HEK293 (cell line): ENCODE results near the gene DEDD.

Experiments
- CTCF ChIA-PET: fragments of 350-600 bp; formaldehyde crosslinking; extraction: SDS; loops from one replicate; lab custom pipeline; 2021; ENCODE audit warnings: antibody characterized with exemption; lab: Yijun Ruan, JAX
- POLR2A ChIA-PET: fragments of 300-600 bp; formaldehyde crosslinking; extraction: SDS; loops from one replicate; lab custom pipeline; 2020; ENCODE audit warnings: antibody characterized with exemption, inconsistent platforms; lab: Yijun Ruan, JAX
- H3K27ac ChIP-seq: fragments of 200-500 bp; sonication (Bioruptor generic); 2 replicates; pipeline ENCODE4 v1.5.1; 2014; ENCODE audit warnings: low read depth, low read length, control low read depth, inconsistent platforms; ENCODE audit errors: extremely low read depth
- H3K36me3 ChIP-seq, 2 experiments: fragments of 200-500 bp in 1 of 2; sonication (Bioruptor generic) in 1 of 2; 1 replicate in 1 of 2; 2 replicates in 1 of 2; pipeline ENCODE4 v1.5.1; 2014 to 2017; ENCODE audit warnings: inconsistent platforms in 2 of 2, low read length in 2 of 2; ENCODE audit not compliant: control insufficient read depth in 2 of 2, insufficient read depth in 1 of 2
- H3K4me1 ChIP-seq: fragments of 200-500 bp; sonication (Bioruptor generic); 2 replicates; pipeline ENCODE4 v1.5.1; 2014; ENCODE audit warnings: mild to moderate bottlenecking, low read length, inconsistent platforms; ENCODE audit not compliant: control insufficient read depth, insufficient read depth
- H3K4me3 ChIP-seq: 2 replicates; pipeline ENCODE4 v1.5.1; 2011; ENCODE audit warnings: low read depth, mild to moderate bottlenecking, control low read depth, low read length, moderate library complexity
- H3K9me3 ChIP-seq: fragments of 200-500 bp; sonication (Bioruptor generic); 2 replicates; pipeline ENCODE4 v1.5.1; 2014; ENCODE audit warnings: low read depth, low read length, inconsistent platforms; ENCODE audit not compliant: control insufficient read depth, insufficient read depth
- KLF7 ChIP-seq: fragments of 450-650 bp; formaldehyde crosslinking; IDR thresholded peaks from 2 replicates; pipeline ENCODE4 v1.5.1; 2016; ENCODE audit warnings: missing biosample characterization, missing genetic modification characterization, borderline replicate concordance
- MZF1 ChIP-seq: fragments of 450-650 bp; formaldehyde crosslinking; IDR thresholded peaks from 2 replicates; pipeline ENCODE4 v1.5.1; 2017; ENCODE audit warnings: missing biosample characterization, missing genetic modification characterization, borderline replicate concordance
- SCRT1 ChIP-seq: fragments of 450-650 bp; formaldehyde crosslinking; IDR thresholded peaks from 2 replicates; pipeline ENCODE4 v1.5.1; 2016; ENCODE audit warnings: missing biosample characterization, missing genetic modification characterization, borderline replicate concordance
- YY1 ChIP-seq: fragments of 450-650 bp; formaldehyde crosslinking; IDR thresholded peaks from 2 replicates; pipeline ENCODE4 v1.5.1; 2018; ENCODE audit warnings: missing biosample characterization, missing genetic modification characterization
- ZBTB7A ChIP-seq: fragments of 450-650 bp; formaldehyde crosslinking; IDR thresholded peaks from 2 replicates; pipeline ENCODE4 v1.5.1; 2016; ENCODE audit warnings: low read depth, missing biosample characterization, missing genetic modification characterization
- ZFP41 ChIP-seq: fragments of 450-650 bp; formaldehyde crosslinking; IDR thresholded peaks from 2 replicates; pipeline ENCODE4 v1.5.1; 2016; ENCODE audit warnings: missing biosample characterization, missing genetic modification characterization, borderline replicate concordance
- ZNF335 ChIP-seq: fragments of 450-650 bp; formaldehyde crosslinking; conservative IDR thresholded peaks from 2 replicates; pipeline ENCODE4 v1.5.1; 2016; ENCODE audit warnings: missing biosample characterization, missing genetic modification characterization
- ZNF341 ChIP-seq: fragments of 450-650 bp; formaldehyde crosslinking; IDR thresholded peaks from 2 replicates; pipeline ENCODE4; 2016; ENCODE audit warnings: low read depth, missing biosample characterization, missing genetic modification characterization
- ZNF350 ChIP-seq: fragments of 450-650 bp; formaldehyde crosslinking; IDR thresholded peaks from 2 replicates; pipeline ENCODE4 v1.5.0; 2017; ENCODE audit warnings: missing biosample characterization, mild to moderate bottlenecking, missing genetic modification characterization
- ZNF354C ChIP-seq: fragments of 450-650 bp; formaldehyde crosslinking; IDR thresholded peaks from 2 replicates; pipeline ENCODE4 v1.5.1; 2016; ENCODE audit warnings: missing biosample characterization, missing genetic modification characterization, low read depth, borderline replicate concordance
- ZNF416 ChIP-seq: fragments of 450-650 bp; formaldehyde crosslinking; IDR thresholded peaks from 2 replicates; pipeline ENCODE4 v1.5.1; 2016; ENCODE audit warnings: missing biosample characterization, missing genetic modification characterization
- ZNF596 ChIP-seq: fragments of 450-650 bp; IDR thresholded peaks from 2 replicates; pipeline ENCODE4 v1.5.0; 2018; ENCODE audit warnings: missing biosample characterization, mild to moderate bottlenecking, missing genetic modification characterization, moderate library complexity
- ZNF621 ChIP-seq: fragments of 450-650 bp; formaldehyde crosslinking; IDR thresholded peaks from 2 replicates; pipeline ENCODE4 v1.5.1; 2017; ENCODE audit warnings: missing biosample characterization, missing genetic modification characterization
- ZNF76 ChIP-seq: fragments of 450-650 bp; formaldehyde crosslinking; IDR thresholded peaks from 2 replicates; pipeline ENCODE4; 2016; ENCODE audit warnings: low read depth, missing biosample characterization, missing genetic modification characterization, borderline replicate concordance
- ZNF785 ChIP-seq: fragments of 450-650 bp; formaldehyde crosslinking; IDR thresholded peaks from 2 replicates; pipeline ENCODE4 v1.5.1; 2016; ENCODE audit warnings: missing biosample characterization, missing genetic modification characterization
- TF ChIP-seq, protein P1 (sequence below): fragments of 450-650 bp; IDR thresholded peaks from 2 replicates; pipeline ENCODE4 v1.5.1; 2018; ENCODE audit warnings: missing biosample characterization, mild to moderate bottlenecking, missing genetic modification characterization
- TF ChIP-seq, protein P2 (sequence below): fragments of 450-650 bp; formaldehyde crosslinking; IDR thresholded peaks from 2 replicates; pipeline ENCODE4 v1.5.1; 2017; ENCODE audit warnings: missing biosample characterization, missing genetic modification characterization
- TF ChIP-seq, protein P3 (sequence below): fragments of 450-650 bp; formaldehyde crosslinking; IDR thresholded peaks from 2 replicates; pipeline ENCODE4 v1.5.1; 2017; ENCODE audit warnings: missing biosample characterization, missing genetic modification characterization

Gene DEDD

DNA sequence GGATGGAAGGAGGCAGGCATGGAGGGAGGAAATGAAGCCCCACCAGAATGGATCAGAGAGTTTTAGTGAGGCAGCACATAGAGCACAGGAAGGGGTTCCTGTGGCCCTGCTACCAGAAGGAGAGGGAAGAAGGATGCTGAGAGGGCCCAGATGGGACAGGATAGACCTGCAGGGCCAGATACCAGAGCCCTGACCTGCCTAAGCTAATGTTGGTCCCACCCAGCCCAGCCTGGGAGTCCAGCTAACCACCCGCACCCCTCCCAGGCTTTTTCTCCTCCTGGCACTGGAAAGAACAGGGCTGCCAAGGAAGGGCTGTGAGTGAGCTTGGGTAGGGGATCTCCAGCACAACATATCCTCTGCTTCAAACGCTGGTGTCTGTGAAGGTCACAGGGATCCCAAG, 50.0 kb downstream of the DEDD start (continued):
- TF ChIP-seq ZNF354C (no peak), ZNF76 (tag by site-specific recombination) (no peak), ZNF335 (tag by site-specific recombination) (no peak), ZNF350 (tag by site-specific recombination) (no peak), ZNF416 (tag by site-specific recombination) (no peak)
- TF ChIP-seq, protein P1, sequence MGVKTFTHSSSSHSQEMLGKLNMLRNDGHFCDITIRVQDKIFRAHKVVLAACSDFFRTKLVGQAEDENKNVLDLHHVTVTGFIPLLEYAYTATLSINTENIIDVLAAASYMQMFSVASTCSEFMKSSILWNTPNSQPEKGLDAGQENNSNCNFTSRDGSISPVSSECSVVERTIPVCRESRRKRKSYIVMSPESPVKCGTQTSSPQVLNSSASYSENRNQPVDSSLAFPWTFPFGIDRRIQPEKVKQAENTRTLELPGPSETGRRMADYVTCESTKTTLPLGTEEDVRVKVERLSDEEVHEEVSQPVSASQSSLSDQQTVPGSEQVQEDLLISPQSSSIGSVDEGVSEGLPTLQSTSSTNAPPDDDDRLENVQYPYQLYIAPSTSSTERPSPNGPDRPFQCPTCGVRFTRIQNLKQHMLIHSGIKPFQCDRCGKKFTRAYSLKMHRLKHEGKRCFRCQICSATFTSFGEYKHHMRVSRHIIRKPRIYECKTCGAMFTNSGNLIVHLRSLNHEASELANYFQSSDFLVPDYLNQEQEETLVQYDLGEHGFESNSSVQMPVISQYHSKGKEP (tag by site-specific recombination): no peak
- TF ChIP-seq, all 188 proteins: peak for 0

DNA sequence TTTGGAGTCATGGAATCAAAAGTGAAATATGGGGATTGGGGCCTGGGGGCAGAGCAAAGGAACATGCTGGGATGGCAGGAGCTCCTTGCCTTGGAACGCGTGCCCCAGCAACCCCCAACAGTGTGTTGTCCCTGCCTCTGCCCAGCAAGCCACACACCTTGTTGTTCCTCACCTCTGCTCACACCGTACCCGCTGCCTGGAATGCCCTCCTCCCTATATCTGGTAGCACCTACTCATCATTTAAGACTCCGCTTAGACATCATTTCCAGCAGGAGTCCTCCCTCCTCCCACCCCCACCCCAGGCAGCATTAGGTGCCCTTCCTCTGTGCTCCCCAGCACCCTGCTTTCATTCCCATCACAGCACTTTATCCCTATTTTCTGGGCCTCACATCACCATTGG, 50.9 kb downstream of the DEDD start:
- TF ChIP-seq ZNF596 (tag by site-specific recombination) (no peak), ZBTB7A (tag by site-specific recombination) (no peak), ZNF785 (tag by site-specific recombination) (no peak), ZNF416 (tag by site-specific recombination) (no peak), ZNF341 (tag by site-specific recombination) (no peak), MZF1 (no peak), SCRT1 (tag by site-specific recombination) (no peak), YY1 (tag by site-specific recombination) (no peak)
- TF ChIP-seq, protein P2, sequence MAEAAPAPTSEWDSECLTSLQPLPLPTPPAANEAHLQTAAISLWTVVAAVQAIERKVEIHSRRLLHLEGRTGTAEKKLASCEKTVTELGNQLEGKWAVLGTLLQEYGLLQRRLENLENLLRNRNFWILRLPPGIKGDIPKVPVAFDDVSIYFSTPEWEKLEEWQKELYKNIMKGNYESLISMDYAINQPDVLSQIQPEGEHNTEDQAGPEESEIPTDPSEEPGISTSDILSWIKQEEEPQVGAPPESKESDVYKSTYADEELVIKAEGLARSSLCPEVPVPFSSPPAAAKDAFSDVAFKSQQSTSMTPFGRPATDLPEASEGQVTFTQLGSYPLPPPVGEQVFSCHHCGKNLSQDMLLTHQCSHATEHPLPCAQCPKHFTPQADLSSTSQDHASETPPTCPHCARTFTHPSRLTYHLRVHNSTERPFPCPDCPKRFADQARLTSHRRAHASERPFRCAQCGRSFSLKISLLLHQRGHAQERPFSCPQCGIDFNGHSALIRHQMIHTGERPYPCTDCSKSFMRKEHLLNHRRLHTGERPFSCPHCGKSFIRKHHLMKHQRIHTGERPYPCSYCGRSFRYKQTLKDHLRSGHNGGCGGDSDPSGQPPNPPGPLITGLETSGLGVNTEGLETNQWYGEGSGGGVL: no peak
- TF ChIP-seq, protein P3, sequence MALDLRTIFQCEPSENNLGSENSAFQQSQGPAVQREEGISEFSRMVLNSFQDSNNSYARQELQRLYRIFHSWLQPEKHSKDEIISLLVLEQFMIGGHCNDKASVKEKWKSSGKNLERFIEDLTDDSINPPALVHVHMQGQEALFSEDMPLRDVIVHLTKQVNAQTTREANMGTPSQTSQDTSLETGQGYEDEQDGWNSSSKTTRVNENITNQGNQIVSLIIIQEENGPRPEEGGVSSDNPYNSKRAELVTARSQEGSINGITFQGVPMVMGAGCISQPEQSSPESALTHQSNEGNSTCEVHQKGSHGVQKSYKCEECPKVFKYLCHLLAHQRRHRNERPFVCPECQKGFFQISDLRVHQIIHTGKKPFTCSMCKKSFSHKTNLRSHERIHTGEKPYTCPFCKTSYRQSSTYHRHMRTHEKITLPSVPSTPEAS (tag by site-specific recombination): no peak
- TF ChIP-seq, all 188 proteins: peak for 0
- Histone ChIP-seq H3K9me3 (no peaks in the 10 kb centered on the region), H3K4me3 (no peak overlapping the region), H3K36me3 (no peaks in the 10 kb centered on the region), H3K4me1 (no peaks in the 10 kb centered on the region; the same call in 1 of the 2 replicates), H3K27ac (no peak overlapping the region)
- ChIA-PET CTCF (interaction anchor here (0.6 to 2.0 kb wide), 4 partner anchors 9 to 54 kb away, joined by 3 to 6 read pairs (median 4); no protein-coding TSS in a partner anchor), POLR2A (interaction anchor here (0.7 kb wide), 1 partner anchor 43 kb away, joined by 3 read pairs; no protein-coding TSS in a partner anchor)

DNA sequence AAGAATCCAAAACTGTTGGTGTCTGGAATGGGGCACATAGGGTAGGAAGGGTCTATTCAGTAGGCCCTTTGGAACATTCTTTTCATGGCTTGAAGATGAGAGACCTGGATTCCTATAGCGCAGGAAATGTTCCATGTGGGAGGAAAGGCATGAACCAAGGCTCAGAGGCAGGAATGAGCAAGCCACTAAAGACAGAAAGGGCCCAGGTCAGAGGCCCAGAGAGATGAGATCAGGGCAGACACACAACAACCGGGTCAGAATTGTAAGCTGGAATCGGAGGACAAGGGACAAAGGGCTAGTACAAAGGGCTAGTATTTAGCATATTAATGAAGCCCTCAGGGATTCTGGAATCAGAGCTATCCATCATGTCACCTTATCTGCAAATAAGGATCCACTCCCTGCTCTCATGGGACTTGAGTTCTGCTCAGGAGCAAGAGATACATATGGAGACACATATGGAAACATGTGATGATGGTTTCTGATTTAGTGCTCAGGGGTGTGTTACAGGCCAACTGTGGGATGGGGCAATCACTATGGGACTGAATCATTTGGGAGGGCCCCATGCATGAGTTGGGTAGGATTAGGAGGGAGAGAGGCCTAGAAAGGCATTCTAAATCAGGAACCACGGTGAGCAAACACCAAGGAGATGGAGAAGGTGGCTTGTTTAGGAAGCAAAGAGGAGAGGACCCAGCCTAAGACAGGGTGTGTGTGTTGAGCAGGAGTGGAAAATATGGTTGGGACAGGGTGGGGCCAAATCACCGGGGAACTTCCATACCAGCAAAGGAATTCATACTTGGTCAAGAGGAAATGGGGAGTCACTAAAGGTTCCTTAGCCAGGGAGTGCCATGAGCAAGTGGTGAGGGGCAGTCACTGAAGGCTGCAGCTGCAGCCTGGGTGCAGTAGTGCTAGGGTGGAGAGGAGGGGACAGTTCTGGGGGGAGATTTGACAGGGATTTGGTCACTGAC, 51.7 kb downstream of the DEDD start:
- CTCF ChIA-PET: interaction anchor here (0.6 kb wide), 1 partner anchor 408 kb away, joined by 3 read pairs; no protein-coding TSS in a partner anchor
- no peaks in the 10 kb centered on the region; the same call in 1 of the 2 replicates for H3K4me1 ChIP-seq
- no peak overlapping the region for H3K27ac ChIP-seq
- POLR2A ChIA-PET: no interaction called here
- H3K36me3 ChIP-seq: no peaks in the 10 kb centered on the region
- H3K4me3 ChIP-seq: no peak overlapping the region
- TF ChIP-seq KLF7 (no peak), ZFP41 (tag by site-specific recombination) (no peak), ZNF621 (tag by site-specific recombination) (no peak)
- TF ChIP-seq, all 188 proteins: peak for 0
- no peaks in the 10 kb centered on the region for H3K9me3 ChIP-seq
